GM18873 (cell line): ENCODE measurements around the gene ZNF184.
A peak's percentile ranks its signal among the peaks of the same experiment; 100 is the strongest.

ENCODE experiments used
- ATAC-seq: cut with Tn5 transposase; IDR thresholded peaks from one replicate; pipeline ENCODE4 v1.9.1; 2021; ENCODE audit warnings: mild to moderate bottlenecking, moderate library complexity, moderate number of reproducible peaks; ENCODE audit not compliant: unreplicated experiment, low FRiP score

ZNF184 gene

DNA sequence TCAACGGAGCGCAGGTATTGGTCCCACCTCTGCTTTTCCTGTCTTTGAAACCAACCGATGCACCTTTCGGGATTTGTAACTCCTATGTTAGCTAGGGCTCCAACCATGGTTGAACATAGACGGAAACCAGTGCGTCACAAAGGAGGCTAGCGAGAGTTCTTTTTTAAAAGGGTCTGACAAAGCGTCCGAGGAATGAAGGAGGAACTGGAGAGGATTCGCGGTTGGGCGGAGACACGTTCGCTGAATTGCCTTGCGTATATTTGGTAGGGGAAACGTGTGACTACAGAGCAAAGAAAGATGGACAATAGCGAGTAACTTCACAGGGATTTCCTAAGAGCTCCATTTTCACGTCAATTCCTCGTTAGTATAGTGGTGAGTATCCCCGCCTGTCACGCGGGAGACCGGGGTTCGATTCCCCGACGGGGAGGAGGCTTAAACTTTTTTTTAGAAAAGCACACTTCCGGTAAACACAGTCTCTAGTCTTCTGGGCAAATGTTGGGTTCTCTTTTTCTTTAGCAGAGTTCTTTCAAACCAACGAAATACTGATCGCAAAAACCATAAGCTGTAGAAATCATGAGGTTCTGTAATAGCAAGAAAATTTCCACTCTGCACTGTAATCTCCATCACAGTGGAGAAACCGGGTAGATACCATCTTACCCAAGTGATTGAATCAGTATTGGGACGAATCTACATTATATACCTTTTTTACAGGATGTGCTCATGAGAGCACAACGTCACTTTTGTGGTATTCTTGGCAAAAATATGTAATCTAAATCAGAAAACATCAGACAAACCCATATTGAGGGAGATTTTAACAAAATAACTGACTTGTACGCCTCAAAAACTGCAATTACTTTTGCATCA, 6.6 kb upstream of the ZNF184 start:
- ATAC-seq = peak; percentile 67

DNA sequence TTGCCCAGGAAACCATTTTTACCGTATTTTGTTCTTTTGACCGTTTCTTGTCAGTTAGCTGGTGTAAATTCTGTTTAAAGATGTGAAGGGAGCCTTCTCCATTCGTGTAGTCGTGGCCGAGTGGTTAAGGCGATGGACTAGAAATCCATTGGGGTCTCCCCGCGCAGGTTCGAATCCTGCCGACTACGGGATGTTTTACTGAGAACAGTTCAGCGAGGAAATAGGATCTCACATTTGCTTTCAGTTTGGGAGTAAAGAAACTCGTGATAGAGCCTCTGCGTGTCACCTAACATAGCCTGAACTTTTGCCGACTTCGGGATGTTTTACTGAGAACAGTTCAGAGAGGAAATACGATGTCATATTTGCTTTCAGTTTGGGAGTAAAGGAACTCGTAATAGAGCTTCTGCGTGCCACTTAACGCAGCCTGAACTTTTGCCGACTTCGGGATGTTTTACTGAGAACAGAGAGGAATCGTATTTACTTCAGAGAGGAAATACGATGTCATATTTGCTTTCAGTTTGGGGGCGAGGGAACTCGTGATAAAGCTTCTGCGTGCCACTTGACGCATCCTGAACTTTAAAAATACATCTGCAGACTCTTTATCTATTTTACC, 5.9 kb upstream of the ZNF184 start:
- peak; percentile 35 for ATAC-seq

DNA sequence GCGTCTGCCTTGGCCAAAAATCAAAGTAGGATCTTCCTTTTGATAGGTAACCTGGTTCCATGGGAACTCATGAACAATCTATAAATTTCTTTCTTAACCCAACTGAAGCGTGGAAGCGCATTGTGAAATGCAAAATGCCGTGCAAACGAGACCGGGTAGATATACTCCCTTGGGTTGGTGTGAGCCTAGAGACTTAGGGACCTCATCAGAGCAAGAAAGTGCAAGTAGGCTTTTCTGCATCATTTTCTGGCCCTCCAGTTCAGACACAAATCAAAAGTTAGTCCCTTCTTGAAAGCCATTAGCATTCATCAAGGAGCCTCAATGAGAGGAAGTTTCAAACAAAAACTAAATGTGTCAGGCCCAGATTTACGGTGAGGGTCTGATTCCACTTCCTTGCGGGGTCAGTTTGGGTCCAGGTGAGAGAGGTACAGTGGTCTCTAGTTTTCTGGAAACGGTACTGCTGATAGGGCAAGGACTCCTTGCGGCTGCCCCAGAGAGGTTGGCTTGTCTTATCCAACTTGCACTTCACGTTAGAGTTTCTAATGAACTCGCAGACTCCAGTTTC, 5.3 kb upstream of the ZNF184 start:
- ATAC-seq = no peak

DNA sequence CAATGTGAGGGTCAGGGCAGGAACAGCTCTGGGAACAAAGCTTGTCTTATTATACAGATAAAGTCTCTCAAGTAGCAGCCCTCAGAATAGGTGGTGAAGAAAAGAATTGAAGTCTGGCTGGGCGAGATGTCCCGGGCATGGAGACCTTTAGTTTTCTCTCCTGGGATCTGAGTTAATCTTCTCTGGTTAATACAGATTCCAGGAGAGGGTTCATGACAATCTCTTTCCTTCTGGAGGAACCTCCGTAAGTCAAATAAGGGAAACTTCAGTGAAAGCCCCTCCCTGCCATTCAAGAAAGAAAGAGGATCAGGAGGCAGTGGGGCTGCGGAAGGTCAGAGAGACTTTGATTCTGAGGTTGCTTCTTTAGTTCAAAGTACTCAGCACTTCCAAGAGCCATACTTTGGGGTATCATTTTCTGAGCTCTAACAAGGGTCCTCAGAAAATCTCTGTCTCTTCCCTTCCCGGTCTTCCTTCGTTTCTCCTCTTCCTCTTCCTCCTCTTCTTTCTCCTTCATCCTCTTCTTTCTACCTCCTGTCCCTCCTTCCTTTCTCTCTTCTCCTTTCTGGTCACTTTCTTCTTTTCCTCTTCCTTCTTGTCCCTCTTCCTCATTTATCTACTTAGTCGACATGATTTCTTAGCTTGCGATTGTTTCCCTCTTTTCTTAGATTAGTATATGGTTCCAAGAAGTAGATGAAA, 4.6 kb upstream of the ZNF184 start:
- ATAC-seq = no peak

DNA sequence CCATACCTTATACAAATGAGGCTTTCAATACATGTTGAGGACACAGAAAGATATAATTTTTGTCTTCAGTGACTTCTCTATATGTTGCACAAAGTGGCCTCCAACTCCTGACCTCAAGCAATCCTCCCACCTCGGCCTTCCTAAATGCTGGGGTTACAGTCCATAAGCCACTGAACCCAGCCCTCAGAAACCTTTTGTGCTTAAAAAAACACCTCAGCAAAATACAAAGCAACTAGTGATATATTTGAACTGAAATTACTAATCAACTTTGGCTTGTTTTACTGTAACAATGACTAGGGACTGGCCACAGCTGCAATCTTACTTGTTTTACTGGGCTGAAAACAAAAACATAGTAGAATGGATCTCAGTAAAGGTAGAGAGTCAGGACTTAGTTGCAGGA, 3.2 kb upstream of the ZNF184 start:
- ATAC-seq = no peak

DNA sequence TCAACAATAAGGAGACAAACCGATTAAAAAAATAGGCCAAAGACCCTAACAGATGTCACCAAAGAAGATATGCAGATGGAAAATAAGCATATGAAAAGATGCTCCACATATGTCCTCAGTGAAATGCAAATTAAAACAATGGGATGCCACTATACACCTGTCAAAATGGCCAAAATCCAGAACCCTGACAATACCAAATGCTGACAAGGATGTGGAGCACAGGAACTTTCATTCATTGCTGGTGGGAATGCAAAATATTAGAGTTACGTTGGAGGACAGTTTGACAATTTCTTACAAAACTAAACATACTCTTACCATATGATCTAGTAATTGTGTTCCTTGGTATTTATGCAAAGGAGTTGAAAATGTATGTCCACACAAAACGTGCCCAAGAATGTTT, 1.8 kb upstream of the ZNF184 start:
- no peak for ATAC-seq

DNA sequence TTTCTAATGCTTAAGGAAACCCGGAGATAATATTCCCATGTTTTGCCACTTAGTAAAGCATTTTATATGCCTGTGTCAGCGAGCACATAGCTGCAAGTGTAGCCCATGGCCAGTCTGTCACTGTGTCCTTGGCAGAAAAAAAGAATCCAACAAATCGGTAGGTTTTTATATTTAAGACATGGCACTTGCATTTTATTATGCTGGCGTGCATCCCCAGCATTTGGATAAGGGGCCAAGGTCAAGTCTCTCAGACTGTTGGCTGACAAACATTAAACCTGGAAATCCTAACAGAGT, 1.2 kb upstream of the ZNF184 start:
- no peak for ATAC-seq

DNA sequence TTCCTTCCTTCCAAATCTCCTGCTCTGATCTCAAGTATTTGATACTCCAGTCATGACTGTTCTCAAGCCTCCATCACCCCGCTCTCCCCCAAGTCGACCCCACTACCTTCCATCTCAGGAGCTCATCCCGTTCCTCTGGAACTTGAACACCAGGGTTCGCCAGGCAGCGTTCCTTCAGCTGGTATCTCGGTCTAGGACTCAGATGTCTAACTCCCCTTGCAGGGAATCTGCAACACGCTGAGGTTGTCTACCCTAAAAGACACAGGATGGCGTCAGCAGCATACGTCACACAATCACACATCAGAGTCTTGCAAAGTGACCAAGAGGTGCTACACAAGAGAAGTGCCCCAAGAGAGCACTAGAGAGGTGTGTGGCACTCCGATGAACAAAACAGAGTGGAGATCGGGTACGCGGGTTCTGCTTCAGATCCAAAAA, 706 bp downstream of the ZNF184 start:
- peak; percentile 34 for ATAC-seq

DNA sequence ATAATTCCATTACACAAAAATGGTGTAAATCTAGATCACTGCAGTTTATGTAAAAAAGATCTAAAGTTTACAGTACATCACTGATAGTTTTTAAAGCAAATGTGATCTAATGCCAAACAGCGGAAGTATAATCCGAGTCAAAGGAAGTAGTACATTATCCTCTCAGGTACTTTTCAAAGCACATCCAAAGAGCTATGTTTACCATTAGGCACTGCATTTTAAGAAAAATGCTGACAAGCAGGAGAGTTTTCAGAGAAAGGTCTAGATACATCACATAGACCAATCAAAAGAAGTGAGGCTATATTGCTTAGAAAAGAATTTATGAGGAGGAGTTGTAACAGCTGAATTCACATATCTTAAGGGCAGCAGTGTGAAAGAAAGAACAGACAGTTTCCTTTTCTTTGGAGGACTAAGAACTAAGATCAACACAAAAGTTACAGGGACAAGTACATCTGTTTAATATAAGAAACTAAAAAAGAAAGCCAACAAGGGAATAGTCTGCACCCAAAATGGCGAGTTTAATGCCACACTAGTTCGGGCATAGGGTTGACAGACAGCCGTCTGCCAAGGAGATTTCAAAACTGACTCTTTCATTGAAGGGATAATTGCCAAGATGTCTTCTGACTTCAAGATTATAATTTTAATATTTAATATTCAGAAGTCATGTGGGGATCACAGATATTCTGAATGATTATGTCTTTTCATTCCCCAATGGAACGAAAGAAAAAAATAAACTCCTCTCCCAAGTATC, 1.4 kb downstream of the ZNF184 start:
- ATAC-seq = no peak

DNA sequence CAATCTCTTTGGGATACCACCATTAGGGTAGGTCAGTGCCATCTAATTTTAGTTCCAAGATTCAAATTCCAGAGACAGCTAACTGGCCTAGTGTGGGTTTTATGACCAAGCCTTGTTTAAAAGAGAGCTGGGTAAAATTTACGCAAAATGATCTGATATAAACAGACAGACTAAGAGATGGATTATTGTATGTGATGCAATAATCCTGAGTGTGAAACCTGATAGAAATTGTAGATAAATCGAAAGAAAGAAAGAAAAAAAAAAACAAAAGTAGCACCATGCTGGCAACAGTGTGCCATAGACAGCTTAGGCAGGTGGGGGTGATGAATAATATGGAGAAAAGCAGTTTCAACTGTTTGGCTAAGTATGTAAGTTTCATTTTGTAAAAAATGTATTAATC, 2.9 kb downstream of the ZNF184 start:
- no peak for ATAC-seq

DNA sequence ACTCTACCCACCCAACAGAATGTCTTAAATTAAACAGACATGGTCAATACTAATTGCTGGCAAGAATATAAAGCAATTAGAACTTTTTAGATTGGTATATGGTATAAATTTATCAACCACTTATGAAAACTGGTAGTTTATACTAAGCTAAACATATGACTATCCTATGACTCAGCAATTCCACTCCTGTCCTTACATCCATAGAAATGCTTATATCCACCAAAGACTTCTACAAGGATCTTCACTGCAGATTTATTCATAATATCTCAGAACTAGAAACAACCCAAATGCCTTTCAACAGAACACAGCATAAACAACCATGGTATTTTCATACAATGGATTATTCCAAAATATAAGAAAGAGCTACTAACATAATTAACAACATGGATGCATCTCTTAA, 4.6 kb downstream of the ZNF184 start:
- no peak for ATAC-seq

DNA sequence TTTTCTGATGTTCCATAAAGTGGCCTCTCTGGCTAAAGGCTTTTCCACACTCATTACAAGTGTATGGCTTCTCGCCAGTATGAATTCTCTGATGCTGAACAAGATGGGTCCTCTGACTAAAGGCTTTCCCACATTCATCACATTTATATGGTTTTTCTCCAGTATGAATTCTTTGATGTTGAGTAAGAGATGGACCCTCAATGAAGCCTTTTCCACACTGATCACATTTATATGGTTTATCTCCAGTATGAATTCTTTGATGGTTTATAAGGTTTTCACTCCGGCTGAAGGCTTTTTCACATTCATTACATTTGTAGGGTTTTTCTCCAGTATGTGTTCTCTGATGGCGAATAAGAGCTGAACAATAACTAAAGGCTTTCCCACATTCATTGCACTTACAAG, 20.4 kb downstream of the ZNF184 start:
- ATAC-seq = no peak

DNA sequence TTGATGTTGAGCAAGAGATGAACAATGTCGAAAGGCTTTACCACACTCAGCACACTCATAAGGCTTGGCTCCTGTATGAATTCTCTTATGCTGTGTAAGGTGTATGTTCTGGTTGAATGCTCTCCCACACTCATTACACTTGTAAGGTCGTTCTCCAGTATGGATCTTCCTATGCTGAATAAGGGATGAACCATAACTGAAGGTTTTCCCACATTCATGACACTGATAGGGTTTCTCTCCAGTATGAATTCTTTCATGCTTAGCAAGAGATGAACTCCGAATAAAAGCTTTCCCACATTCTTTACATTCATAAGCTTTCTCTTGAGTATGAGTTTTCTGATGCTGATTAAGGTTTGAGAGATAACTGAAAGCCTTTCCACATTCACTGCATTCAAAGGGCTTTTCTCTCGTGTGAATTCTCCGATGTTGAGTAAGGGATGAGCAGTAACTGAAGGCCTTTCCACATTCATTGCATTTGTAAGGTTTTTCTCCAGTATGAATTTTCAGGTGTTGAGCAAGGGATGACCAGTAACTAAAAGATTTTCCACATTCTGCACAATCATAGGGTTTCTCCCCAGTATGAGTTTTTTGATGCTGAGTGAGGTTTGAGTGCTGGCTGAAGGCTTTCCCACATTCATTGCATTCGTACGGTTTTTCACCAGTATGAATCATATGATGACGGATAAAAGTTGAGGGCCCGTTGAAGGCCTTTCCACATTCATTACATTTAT, 21.1 kb downstream of the ZNF184 start:
- ATAC-seq = no peak

DNA sequence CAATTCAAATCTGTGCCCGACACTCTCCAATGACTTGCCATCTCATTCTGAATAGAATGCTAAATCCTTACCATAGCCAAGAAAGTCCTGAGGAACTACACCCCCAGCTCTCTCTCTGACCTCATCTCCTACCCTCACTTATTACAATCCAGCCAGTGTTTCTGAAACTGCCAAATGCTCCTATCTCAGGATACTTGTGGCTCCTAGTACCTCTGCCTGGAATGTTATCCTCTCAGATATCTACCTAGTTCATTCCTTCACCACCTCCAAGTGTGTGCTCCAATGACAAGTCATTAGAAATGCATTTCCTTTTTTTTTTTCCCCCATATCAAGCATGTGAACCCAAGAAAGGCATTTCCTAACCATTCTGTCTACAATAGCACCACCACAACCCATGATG, 24.4 kb downstream of the ZNF184 start:
- no peak for ATAC-seq

DNA sequence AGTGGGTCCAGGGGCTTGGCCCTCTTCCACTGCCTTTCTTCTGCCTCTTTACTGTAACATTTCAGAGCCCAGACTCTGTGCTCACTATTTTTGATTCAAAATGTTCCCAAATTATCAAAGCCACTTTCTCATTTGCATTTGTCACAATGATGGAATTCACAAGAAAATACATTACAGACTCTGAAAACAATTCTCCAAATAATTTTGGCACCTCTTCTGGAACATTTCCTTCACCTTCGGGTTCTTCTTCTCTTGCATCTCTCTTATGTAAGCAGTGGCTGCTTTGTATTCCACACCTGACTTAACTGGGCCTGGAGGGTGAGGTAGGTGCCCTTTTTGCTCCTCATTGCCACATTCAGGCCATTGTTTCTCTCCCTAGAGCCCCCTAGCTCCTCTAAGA, 30.0 kb downstream of the ZNF184 start:
- ATAC-seq = no peak

DNA sequence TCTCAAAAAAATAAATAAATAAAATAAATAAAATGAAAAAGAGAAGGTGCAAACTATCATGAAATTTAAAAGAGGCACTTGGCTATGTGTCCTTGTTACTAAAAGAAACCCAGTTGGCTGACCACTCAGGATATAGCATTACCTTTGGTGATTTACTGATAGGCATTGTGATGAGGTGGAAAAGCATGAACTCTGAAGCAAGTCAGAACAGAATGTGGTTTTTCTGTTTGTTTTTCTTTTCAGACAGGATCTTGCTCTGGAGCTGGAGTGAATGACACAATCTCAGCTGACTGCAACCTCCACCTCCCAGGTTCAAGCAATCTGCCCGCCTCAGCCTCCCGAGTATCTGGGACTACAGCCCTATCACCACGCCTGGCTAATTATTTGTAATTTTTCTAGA, 31.9 kb downstream of the ZNF184 start:
- ATAC-seq = no peak

DNA sequence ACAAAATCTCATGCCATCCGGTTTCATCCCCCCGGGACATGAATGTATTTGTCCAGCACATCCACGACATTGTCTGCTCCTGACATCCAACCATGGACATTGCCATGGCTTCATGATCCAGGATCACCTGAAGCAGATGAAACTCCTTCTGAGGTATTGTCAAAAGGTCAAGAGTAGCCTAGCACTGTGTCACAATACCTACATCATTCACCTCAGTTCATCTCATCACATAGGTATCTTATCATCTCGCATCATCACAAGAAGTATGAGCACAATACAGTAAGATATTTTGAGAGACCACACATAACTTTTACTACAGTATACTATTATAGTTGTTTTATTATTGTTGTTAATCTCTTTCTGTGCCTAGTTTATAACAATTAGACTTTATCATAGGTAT, 33.5 kb downstream of the ZNF184 start:
- ATAC-seq = no peak

DNA sequence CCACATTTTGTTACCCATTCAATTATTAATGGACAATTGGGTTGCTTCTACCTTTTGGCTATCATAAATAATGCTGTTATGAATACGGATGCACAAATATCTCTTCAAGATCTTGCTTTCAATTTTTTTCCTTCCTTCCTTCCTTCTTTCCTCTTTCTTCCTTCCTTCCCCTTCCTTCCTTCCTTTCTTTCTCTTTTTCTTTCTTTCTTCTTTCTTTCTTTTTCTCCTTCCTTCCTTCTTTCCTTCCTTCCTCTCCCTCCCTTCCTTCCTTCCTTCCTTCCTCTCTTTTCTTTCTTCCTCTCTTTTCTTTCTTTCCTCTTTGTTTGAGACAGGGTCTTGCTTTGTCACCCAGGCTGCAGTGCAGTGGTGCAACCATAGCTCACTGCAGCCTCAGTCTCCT, 39.2 kb downstream of the ZNF184 start:
- ATAC-seq = no peak

DNA sequence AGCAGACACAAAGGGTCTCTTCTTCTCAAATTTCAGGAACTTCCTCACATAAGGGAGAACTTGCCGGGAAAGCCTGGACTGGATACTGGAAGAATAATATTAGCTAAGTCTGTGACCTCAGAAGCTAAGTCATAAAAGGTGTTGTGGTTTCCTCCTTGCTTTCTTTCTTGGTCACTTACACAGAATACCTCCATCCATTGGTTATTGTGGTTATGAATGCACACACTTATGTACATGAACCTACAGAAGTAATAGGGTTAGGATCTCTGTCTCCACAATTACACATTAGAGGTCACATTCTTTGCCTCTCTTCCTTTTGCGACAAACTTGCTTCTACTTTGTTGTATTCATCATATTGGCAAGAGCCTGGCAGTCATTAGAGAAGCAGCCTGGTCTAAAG, 43.9 kb downstream of the ZNF184 start:
- no peak for ATAC-seq

DNA sequence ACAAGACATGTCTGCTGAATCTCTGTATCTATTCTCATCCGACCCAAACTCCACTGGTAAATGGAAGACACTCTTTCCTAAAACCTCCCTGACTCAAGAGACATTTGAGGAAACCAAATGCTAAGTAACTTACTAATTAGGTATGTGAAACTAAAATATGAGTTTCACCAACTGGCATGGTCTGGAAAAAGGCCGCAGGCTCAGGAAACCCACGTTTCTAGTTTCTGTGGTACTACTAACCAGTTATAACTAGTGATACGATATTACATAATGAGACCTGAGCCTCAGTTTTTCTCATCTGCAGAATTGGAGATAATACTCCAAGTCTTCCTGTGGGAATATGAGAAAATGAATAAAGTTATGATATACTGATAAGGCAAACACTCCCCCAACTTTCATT, 44.4 kb downstream of the ZNF184 start:
- ATAC-seq = no peak
